ENCODE results near the gene HLTF. TPM values are rescaled to one million over a fixed set of nuclear protein-coding genes. Genes with fewer than 3 reads are reported as not detected.

HLTF gene
- total and polyA plus RNA-seq, 2 of the 13 experiments (the other 11 are each of a cell fraction or from before 2014, with no cell fraction given) = 12.0 to 22.9 TPM

DNA sequence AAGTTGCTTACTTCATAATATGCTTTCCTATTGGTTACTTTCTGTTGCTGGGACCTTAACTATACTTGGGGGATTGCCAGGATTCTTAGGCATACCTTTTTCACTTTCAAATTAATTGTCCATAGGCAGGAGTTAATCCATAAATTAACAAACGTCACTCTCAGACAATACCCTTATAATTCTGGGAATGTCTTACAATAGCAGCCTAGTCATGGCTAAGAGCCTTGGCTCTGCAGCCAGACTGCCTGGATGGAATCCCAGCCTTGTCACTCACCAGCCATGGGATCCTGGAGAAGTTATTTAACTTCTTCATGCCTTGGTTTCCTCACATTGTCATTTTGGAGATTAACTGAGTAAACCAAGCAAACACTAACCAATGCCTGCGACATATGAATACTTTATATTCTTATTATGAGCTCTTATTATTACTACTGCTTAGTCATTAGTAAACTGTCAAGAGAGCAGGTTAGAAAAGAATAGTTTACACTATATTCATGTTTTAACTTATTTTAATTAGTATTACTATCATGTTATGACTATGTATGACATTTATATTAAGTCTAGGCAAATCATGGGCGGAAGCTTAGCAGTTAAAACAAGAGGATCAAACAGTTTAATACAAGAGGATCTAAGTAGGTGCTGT lies 66.0 kb downstream of the HLTF start (continued):
- no peak for TF ChIP-seq MED8 (CRISPR knock-in tag; IDR thresholded peaks at IDR 0.05; ENCODE audit: insufficient replicate concordance)

DNA sequence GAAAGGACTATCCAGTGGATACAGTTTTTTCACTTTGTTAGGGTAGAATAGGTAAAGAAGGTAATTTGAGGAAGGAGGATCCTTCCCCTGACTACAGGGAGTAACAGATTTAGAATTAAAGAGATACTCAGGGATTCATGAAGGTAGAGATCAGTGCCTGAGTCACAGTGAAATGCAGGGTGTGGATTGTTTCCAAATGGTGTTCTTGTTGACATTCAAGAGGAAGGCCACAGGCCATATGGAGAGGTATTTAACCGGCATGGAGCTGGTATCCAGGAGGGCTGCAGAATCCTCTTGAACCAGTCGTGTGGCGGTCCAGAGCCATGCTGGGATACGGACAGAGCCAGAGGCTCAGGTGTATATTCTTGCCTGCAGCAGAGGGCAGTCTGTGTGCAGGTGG lies 66.8 kb downstream of the HLTF start:
- Histone ChIP-seq H3K4me2 (ENCODE audit: low read depth, low read length) (no peak overlapping the region), H4K20me1 (ENCODE audit: insufficient read depth, low read length) (no peaks in the 10 kb centered on the region), H3K4me3 (replicated peaks in 1 of 3; ENCODE audit: insufficient read depth in 1 of 3, low read depth in 2 of 3, low read length in 3 of 3) (no peak overlapping the region), H3K36me3 (replicated peaks in 1 of 2; ENCODE audit: control insufficient read depth in 1 of 2, insufficient read depth in 2 of 2, low read length in 2 of 2) (peaks cover 2 to 18% of the 10 kb centered on the region in 2 experiments; a peak in 3 of 5 replicates), H3K79me2 (ENCODE audit: insufficient read depth, low read length) (no peaks in the 10 kb centered on the region), H3K9ac (ENCODE audit: insufficient read depth, low read depth, low read length) (no peak overlapping the region), H3K27ac (ENCODE audit: extremely low read length, insufficient read depth, low read length) (no peak overlapping the region), H3K4me1 (ENCODE audit: insufficient read depth, low read length) (peaks cover 23% of the 10 kb centered on the region), H3K9me3 (ENCODE audit: low read length) (peaks cover 1% of the 10 kb centered on the region; the same call in 1 of the 2 replicates), H3K27me3 (ENCODE audit: control insufficient read depth in 1 of 2, insufficient read depth in 2 of 2, low read length in 2 of 2) (no peaks in the 10 kb centered on the region), H2AFZ (ENCODE audit: low read length) (no peak overlapping the region)
- TF ChIP-seq ZNF703 (CRISPR knock-in tag; IDR thresholded peaks at IDR 0.05; ENCODE audit: borderline replicate concordance) = no peak
- no peak for TF ChIP-seq PAX8 (CRISPR knock-in tag; IDR thresholded peaks at IDR 0.05; ENCODE audit: borderline replicate concordance)
- TF ChIP-seq TBL1XR1 (IDR thresholded peaks at IDR 0.05; ENCODE audit: borderline replicate concordance, low read length, partially characterized antibody) = no peak
- TF ChIP-seq JUND (CRISPR knock-in tag; IDR thresholded peaks at IDR 0.05) = no peak
- no peak for TF ChIP-seq SMAD1 (CRISPR knock-in tag; IDR thresholded peaks at IDR 0.05; ENCODE audit: borderline replicate concordance, low read depth)
- TF ChIP-seq ZNF10 (CRISPR knock-in tag; IDR thresholded peaks at IDR 0.05; ENCODE audit: borderline replicate concordance, low read depth) = no peak
- TF ChIP-seq, protein P1, sequence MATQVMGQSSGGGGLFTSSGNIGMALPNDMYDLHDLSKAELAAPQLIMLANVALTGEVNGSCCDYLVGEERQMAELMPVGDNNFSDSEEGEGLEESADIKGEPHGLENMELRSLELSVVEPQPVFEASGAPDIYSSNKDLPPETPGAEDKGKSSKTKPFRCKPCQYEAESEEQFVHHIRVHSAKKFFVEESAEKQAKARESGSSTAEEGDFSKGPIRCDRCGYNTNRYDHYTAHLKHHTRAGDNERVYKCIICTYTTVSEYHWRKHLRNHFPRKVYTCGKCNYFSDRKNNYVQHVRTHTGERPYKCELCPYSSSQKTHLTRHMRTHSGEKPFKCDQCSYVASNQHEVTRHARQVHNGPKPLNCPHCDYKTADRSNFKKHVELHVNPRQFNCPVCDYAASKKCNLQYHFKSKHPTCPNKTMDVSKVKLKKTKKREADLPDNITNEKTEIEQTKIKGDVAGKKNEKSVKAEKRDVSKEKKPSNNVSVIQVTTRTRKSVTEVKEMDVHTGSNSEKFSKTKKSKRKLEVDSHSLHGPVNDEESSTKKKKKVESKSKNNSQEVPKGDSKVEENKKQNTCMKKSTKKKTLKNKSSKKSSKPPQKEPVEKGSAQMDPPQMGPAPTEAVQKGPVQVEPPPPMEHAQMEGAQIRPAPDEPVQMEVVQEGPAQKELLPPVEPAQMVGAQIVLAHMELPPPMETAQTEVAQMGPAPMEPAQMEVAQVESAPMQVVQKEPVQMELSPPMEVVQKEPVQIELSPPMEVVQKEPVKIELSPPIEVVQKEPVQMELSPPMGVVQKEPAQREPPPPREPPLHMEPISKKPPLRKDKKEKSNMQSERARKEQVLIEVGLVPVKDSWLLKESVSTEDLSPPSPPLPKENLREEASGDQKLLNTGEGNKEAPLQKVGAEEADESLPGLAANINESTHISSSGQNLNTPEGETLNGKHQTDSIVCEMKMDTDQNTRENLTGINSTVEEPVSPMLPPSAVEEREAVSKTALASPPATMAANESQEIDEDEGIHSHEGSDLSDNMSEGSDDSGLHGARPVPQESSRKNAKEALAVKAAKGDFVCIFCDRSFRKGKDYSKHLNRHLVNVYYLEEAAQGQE (IDR thresholded peaks at IDR 0.05; ENCODE audit: borderline replicate concordance in 1 of 2, low read depth in 1 of 2, low read length in 2 of 2) = no peak
- DNase-seq (ENCODE audit: low spot score) (no peak), FAIRE-seq (no peak), ATAC-seq (no peak; the same call in 2 of the 3 replicates)
- intact Hi-C loops (cut with micrococcal nuclease; ENCODE audit: unreplicated experiment) (loop anchor here (10.0 kb wide), 1 partner anchor 205 kb away; the partner anchor contains the start of gene CP), in situ Hi-C loops (cut with HindIII; ENCODE audit: extremely low pct_ligation_motif_present, low pct_unique_long_range_greater_than_20kb) (no loop called here)
- CTCF ChIA-PET (ENCODE audit: low intra/inter-chr PET ratio, low total read pairs) = no interaction called here
- no TSS peak for BruUV-seq (replicated peaks)
- WGBS (ENCODE audit: low lambda C conversion rate) = 100% methylated on average over 2 of the region's 4 CpGs
- POLR2A ChIA-PET = no interaction called here
